Osteocyte (in vitro differentiated cells): ENCODE results near the gene DUSP6. TPM values are rescaled to one million over a fixed set of nuclear protein-coding genes. Genes with fewer than 3 reads are reported as not detected.
A peak's percentile ranks its signal among the peaks of the same experiment; 100 is the strongest.
"Not testable (repeated sequence)": the region's sequence is repeated elsewhere in the genome, so short reads cannot be mapped to it uniquely, and the experiment has no call there.

Experiments
- DNase-seq: peaks from one replicate; pipeline ENCODE4 v3.0.0; 2021; ENCODE audit warnings: mixed read lengths; ENCODE audit not compliant: unreplicated experiment; ENCODE audit errors: extremely low spot score
- H3K27ac Mint-ChIP-seq: one replicate; pipeline ENCODE4 v1.8.0; 2021; ENCODE audit warnings: mild to moderate bottlenecking, mixed read lengths; ENCODE audit not compliant: unreplicated experiment
- H3K27me3 Mint-ChIP-seq: one replicate; pipeline ENCODE4 v1.8.0; 2021; ENCODE audit warnings: mixed read lengths; ENCODE audit not compliant: unreplicated experiment
- H3K36me3 Mint-ChIP-seq: one replicate; pipeline ENCODE4 v1.8.0; 2021; ENCODE audit warnings: mixed read lengths; ENCODE audit not compliant: unreplicated experiment
- H3K4me1 Mint-ChIP-seq: one replicate; pipeline ENCODE4 v1.8.0; 2021; ENCODE audit warnings: mixed read lengths; ENCODE audit not compliant: unreplicated experiment
- H3K4me3 Mint-ChIP-seq: one replicate; pipeline ENCODE4 v1.8.0; 2021; ENCODE audit warnings: mild to moderate bottlenecking, moderate library complexity, mixed read lengths; ENCODE audit not compliant: unreplicated experiment
- H3K9me3 Mint-ChIP-seq: one replicate; pipeline ENCODE4 v1.8.0; 2021; ENCODE audit warnings: mixed read lengths; ENCODE audit not compliant: unreplicated experiment
- CTCF ChIP-seq: fragments of 200-600 bp; sonication (generic); IDR thresholded peaks from 2 replicates; pipeline ENCODE4 v1.5.0; 2021; ENCODE audit warnings: antibody characterized with exemption, mild to moderate bottlenecking, moderate library complexity
- total RNA-seq: library from RNA; stranded (reverse); gene quantifications from 2 replicates; pipeline ENCODE4 v1.2.1, GENCODE V29; 2021

DUSP6 gene
- total RNA-seq, 1 donor from 2014 or later, result 55.1 TPM

GRCh38 chr12:89344043-89344861 is 8.0 kb downstream of the DUSP6 start:
- Mint-ChIP-seq H3K4me1 (peaks cover 53% of the 10 kb centered on the region), H3K27ac (peak overlapping the region; percentile 4), H3K9me3 (no peaks in the 10 kb centered on the region), H3K4me3 (no peak overlapping the region), H3K27me3 (no peaks in the 10 kb centered on the region), H3K36me3 (peaks cover 11% of the 10 kb centered on the region)
- no peak for TF ChIP-seq CTCF
- DNase-seq, result no peak

- Mint-ChIP-seq H3K27ac (peak overlapping the region; percentile 32), H3K36me3 (peaks cover 2% of the 10 kb centered on the region), H3K27me3 (no peaks in the 10 kb centered on the region), H3K4me3 (no peak overlapping the region), H3K4me1 (peaks cover 43% of the 10 kb centered on the region), H3K9me3 (no peaks in the 10 kb centered on the region)
- peak; percentile 85 for DNase-seq
- no peak for TF ChIP-seq CTCF
Measured at GRCh38 chr12:89343127-89343526, 9.2 kb downstream of the DUSP6 start.

GRCh38 chr12:89340861-89341260 is 11.4 kb downstream of the DUSP6 start:
- Mint-ChIP-seq H3K4me3 (no peak overlapping the region), H3K9me3 (no peaks in the 10 kb centered on the region), H3K27me3 (no peaks in the 10 kb centered on the region), H3K36me3 (no peaks in the 10 kb centered on the region), H3K4me1 (peaks cover 22% of the 10 kb centered on the region), H3K27ac (no peak overlapping the region)
- no peak for DNase-seq
- TF ChIP-seq CTCF, result no peak

GRCh38 chr12:89339526-89339925 is 12.8 kb downstream of the DUSP6 start:
- no peak for DNase-seq
- Mint-ChIP-seq H3K4me3 (no peak overlapping the region), H3K9me3 (no peaks in the 10 kb centered on the region), H3K27me3 (no peaks in the 10 kb centered on the region), H3K27ac (no peak overlapping the region), H3K4me1 (peaks cover 20% of the 10 kb centered on the region), H3K36me3 (no peaks in the 10 kb centered on the region)
- no peak for TF ChIP-seq CTCF

GRCh38 chr12:89337136-89337535 is 15.2 kb downstream of the DUSP6 start:
- H3K9me3 Mint-ChIP-seq, H3K36me3 Mint-ChIP-seq, H3K4me1 Mint-ChIP-seq, H3K27me3 Mint-ChIP-seq, DNase-seq, H3K27ac Mint-ChIP-seq, H3K4me3 Mint-ChIP-seq: not testable (repeated sequence)
